ENCODE measurements around the gene PRKG1.

PRKG1 gene

GRCh38 chr10:51462076-51462779, 387.9 kb downstream of the PRKG1 start:
- DNase-seq: no peak

GRCh38 chr10:51468424-51468823, 394.1 kb downstream of the PRKG1 start:
- no peak for DNase-seq

- no peak for DNase-seq
These were observed 395.4 kb downstream of the PRKG1 start for GRCh38 chr10:51469686-51470085.

- DNase-seq: no peak
These were observed 397.0 kb downstream of the PRKG1 start for GRCh38 chr10:51471271-51471670.

- DNase-seq: no peak
These were observed 397.9 kb downstream of the PRKG1 start for GRCh38 chr10:51472154-51472553.

GRCh38 chr10:51479711-51480110, 405.4 kb downstream of the PRKG1 start:
- no peak for DNase-seq

- DNase-seq: no peak
These were observed 411.4 kb downstream of the PRKG1 start for GRCh38 chr10:51485668-51486067.

GRCh38 chr10:51487576-51487975, 413.3 kb downstream of the PRKG1 start:
- DNase-seq: no peak

- no peak for DNase-seq
These were observed 414.6 kb downstream of the PRKG1 start for GRCh38 chr10:51488766-51489408.

- no peak for DNase-seq
These were observed 424.1 kb downstream of the PRKG1 start for GRCh38 chr10:51498424-51498823.

GRCh38 chr10:51501396-51501795, 427.1 kb downstream of the PRKG1 start:
- DNase-seq: no peak

GRCh38 chr10:51502124-51502523, 427.8 kb downstream of the PRKG1 start:
- DNase-seq: no peak

GRCh38 chr10:51503378-51503777, 429.1 kb downstream of the PRKG1 start:
- DNase-seq: no peak

GRCh38 chr10:51507476-51507875, 433.2 kb downstream of the PRKG1 start:
- no peak for DNase-seq

- DNase-seq: no peak
These were observed 433.9 kb downstream of the PRKG1 start for GRCh38 chr10:51508156-51508555.

- no peak for DNase-seq
These were observed 435.9 kb downstream of the PRKG1 start for GRCh38 chr10:51510231-51510630.

GRCh38 chr10:51521605-51522004, 447.3 kb downstream of the PRKG1 start:
- DNase-seq: no peak

- DNase-seq: no peak
These were observed 448.6 kb downstream of the PRKG1 start for GRCh38 chr10:51522858-51523257.

GRCh38 chr10:51523440-51523839, 449.2 kb downstream of the PRKG1 start:
- DNase-seq: no peak

- no peak for DNase-seq
These were observed 449.8 kb downstream of the PRKG1 start for GRCh38 chr10:51524041-51524440.

- no peak for DNase-seq
These were observed 453.4 kb downstream of the PRKG1 start for GRCh38 chr10:51527522-51528219.

GRCh38 chr10:51528527-51528926, 454.2 kb downstream of the PRKG1 start:
- no peak for DNase-seq

GRCh38 chr10:51530541-51530940, 456.3 kb downstream of the PRKG1 start:
- DNase-seq: no peak

- no peak for DNase-seq
These were observed 457.8 kb downstream of the PRKG1 start for GRCh38 chr10:51532044-51532443.
